K562 (cell line): Measurements from ENCODE around the gene M6PR. TPM values are rescaled to one million over a fixed set of nuclear protein-coding genes. Genes with fewer than 3 reads are reported as not detected.

ENCODE experiments used
- ARID1B ChIP-seq: fragments of 450-650 bp; IDR thresholded peaks from 2 replicates; pipeline ENCODE4 v1.6.1; 2016; ENCODE audit warnings: antibody characterized with exemption, mild to moderate bottlenecking, inconsistent platforms
- CBFA2T3 ChIP-seq: fragments of 450-650 bp; IDR thresholded peaks from 2 replicates; pipeline ENCODE4 v1.6.1; 2017
- DPF2 ChIP-seq: fragments of 450-650 bp; IDR thresholded peaks from 2 replicates; pipeline ENCODE4 v1.6.1; 2016
- ETV1 ChIP-seq: fragments of 450-650 bp; conservative IDR thresholded peaks from 2 replicates; pipeline ENCODE4 v1.6.1; 2016; ENCODE audit warnings: missing genetic modification characterization, control low read depth, low read depth, missing compliant biosample characterization
- EWSR1 ChIP-seq: fragments of 450-650 bp; IDR thresholded peaks from 2 replicates; pipeline ENCODE4 v1.6.1; 2018; ENCODE audit warnings: borderline replicate concordance, mild to moderate bottlenecking, low read depth, moderate library complexity; ENCODE audit not compliant: partially characterized antibody
- FOXA3 ChIP-seq, 2 experiments: fragments of 450-650 bp in 1 of 2; sonication (generic) in 1 of 2; formaldehyde crosslinking; IDR thresholded peaks in 1 of 2; conservative IDR thresholded peaks in 1 of 2; 2 replicates each; pipeline versions ENCODE4 v1.4.0 to v1.8.0; 2020 to 2022; ENCODE audit warnings: mild to moderate bottlenecking in 2 of 2, missing genetic modification reagents in 1 of 2
- KAT8 ChIP-seq: fragments of 450-650 bp; IDR thresholded peaks from 2 replicates; pipeline ENCODE4 v1.6.1; 2016; ENCODE audit warnings: low read depth, mild to moderate bottlenecking
- PHF20 ChIP-seq: fragments of 450-650 bp; IDR thresholded peaks from 2 replicates; pipeline ENCODE4 v1.6.1; 2018; ENCODE audit not compliant: partially characterized antibody
- SAFB2 ChIP-seq: fragments of 200-400 bp; formaldehyde crosslinking; IDR thresholded peaks from 2 replicates; pipeline ENCODE4 v1.6.1; 2018; ENCODE audit warnings: borderline replicate concordance, low read length, low read depth, moderate library complexity; ENCODE audit not compliant: severe bottlenecking
- SPI1 ChIP-seq: IDR thresholded peaks from 2 replicates; pipeline ENCODE4 v1.6.1; 2011; ENCODE audit warnings: low read depth, low read length, control low read depth, borderline replicate concordance
- TCF3 ChIP-seq: sonication (generic); formaldehyde crosslinking; IDR thresholded peaks from 2 replicates; pipeline ENCODE4 v1.4.0; 2020; ENCODE audit warnings: mild to moderate bottlenecking, missing genetic modification reagents
- ZFX ChIP-seq: sonication (generic); formaldehyde crosslinking; IDR thresholded peaks from 2 replicates; pipeline ENCODE4 v1.8.0; 2022; ENCODE audit warnings: mild to moderate bottlenecking, missing genetic modification reagents, moderate library complexity
- polyA plus RNA-seq, 8 experiments: library from polyadenylated mRNA; depleted of rRNA in 4 of 8; stranded (reverse) in 5 of 8; unstranded in 3 of 8; fragments of >200 nt; fragmentation: Nextera tagmentation in 2 of 8; fragmentation: Illumina TruSeq in 1 of 8; extraction: Ambion mirVana in 2 of 8; extraction: Trizol in 1 of 8; gene quantifications; 2 replicates each; pipeline versions ENCODE4 v1.2.1 to v1.2.3, GENCODE V29; 2011 to 2014; ENCODE audit warnings: inconsistent platforms in 1 of 8, missing spikeins in 1 of 8
- total RNA-seq, 7 experiments: library from RNA; depleted of rRNA in 6 of 7; stranded (reverse); fragments of >200 nt in 6 of 7; fragmentation: Illumina TruSeq in 2 of 7; extraction: Trizol in 2 of 7; gene quantifications; 2 replicates each; pipeline versions ENCODE4 v1.2.1 to v1.2.3, GENCODE V29; 2011 to 2021; ENCODE audit warnings: low replicate concordance in 1 of 7
- TF ChIP-seq, protein P1 (sequence below): sonication (generic); formaldehyde crosslinking; IDR thresholded peaks from 2 replicates; pipeline ENCODE4 v1.4.0; 2020; ENCODE audit warnings: mild to moderate bottlenecking, missing genetic modification reagents
- TF ChIP-seq, protein P2 (sequence below): fragments of 450-650 bp; formaldehyde crosslinking; IDR thresholded peaks from 2 replicates; pipeline ENCODE4 v1.4.0; 2020; ENCODE audit warnings: mild to moderate bottlenecking
- TF ChIP-seq, protein P3 (sequence below): sonication (generic); formaldehyde crosslinking; IDR thresholded peaks from 2 replicates; pipeline ENCODE4 v1.8.0; 2022; ENCODE audit warnings: mild to moderate bottlenecking, missing genetic modification reagents
- TF ChIP-seq, protein P4 (sequence below), 2 experiments: fragments of 150-350 bp in 1 of 2; IDR thresholded peaks; 2 replicates each; pipeline ENCODE4 v1.6.1; 2012 to 2016; ENCODE audit warnings: low read depth in 2 of 2, low read length in 2 of 2, mild to moderate bottlenecking in 1 of 2, moderate library complexity in 1 of 2

M6PR gene
- total and polyA plus RNA-seq, 9 of the 15 experiments (the other 6 are each of a cell fraction or from before 2014, with no cell fraction given), result 78.6 to 159 (median 112) TPM

DNA sequence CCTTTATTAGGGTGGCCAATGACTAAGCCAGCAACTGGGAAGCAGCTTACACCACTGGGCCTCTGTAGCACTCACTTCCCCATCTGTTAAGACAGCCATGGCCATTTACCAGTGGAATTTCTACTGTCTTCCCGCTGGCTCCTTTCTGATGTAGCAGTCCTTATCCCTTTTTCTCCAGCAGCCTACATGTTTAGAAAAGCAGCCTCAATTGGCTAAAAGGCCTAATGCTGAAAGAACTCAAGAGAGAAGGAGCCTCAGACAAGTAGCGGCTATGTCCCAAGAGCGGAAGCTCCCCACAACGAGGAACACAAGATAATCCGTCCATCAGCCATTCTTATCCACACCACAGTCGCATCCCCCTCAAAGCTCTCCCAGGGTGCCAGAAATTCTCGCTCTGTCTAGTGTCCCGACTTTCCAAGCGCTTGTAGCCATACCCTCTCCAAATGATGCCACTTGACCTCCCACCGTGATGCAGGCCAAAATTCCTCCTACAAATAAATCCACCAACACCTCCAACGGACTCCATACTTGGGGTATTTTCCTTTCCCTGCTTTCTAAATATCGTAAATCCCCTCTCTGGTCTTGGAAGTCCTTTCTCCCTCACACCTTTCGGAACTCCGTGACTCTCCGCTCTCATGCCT is 624 bp downstream of the M6PR start (continued):
- no peak for TF ChIP-seq PHF20
- TF ChIP-seq EWSR1, result no peak
- TF ChIP-seq KAT8, result no peak
- TF ChIP-seq, protein P1, sequence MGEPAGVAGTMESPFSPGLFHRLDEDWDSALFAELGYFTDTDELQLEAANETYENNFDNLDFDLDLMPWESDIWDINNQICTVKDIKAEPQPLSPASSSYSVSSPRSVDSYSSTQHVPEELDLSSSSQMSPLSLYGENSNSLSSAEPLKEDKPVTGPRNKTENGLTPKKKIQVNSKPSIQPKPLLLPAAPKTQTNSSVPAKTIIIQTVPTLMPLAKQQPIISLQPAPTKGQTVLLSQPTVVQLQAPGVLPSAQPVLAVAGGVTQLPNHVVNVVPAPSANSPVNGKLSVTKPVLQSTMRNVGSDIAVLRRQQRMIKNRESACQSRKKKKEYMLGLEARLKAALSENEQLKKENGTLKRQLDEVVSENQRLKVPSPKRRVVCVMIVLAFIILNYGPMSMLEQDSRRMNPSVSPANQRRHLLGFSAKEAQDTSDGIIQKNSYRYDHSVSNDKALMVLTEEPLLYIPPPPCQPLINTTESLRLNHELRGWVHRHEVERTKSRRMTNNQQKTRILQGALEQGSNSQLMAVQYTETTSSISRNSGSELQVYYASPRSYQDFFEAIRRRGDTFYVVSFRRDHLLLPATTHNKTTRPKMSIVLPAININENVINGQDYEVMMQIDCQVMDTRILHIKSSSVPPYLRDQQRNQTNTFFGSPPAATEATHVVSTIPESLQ (CRISPR knock-in tag), result 0 out of 2 replicates have a peak, but pooled peaks have one; percentile 20
- TF ChIP-seq, protein P2, sequence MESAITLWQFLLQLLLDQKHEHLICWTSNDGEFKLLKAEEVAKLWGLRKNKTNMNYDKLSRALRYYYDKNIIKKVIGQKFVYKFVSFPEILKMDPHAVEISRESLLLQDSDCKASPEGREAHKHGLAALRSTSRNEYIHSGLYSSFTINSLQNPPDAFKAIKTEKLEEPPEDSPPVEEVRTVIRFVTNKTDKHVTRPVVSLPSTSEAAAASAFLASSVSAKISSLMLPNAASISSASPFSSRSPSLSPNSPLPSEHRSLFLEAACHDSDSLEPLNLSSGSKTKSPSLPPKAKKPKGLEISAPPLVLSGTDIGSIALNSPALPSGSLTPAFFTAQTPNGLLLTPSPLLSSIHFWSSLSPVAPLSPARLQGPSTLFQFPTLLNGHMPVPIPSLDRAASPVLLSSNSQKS (CRISPR knock-in tag), result no peak
- 0 out of 2 replicates have a peak, but pooled peaks have one; percentile 9 for TF ChIP-seq TCF3 (CRISPR knock-in tag)
- TF ChIP-seq FOXA3 (CRISPR knock-in tag; conservative IDR thresholded peaks at IDR 0.05 in 1 of 2, IDR thresholded peaks at IDR 0.05 in 1 of 2), result no peak
- 0 out of 2 replicates have a peak, but pooled peaks have one; percentile 17 for TF ChIP-seq ZFX (CRISPR knock-in tag)
- peak; percentile 38; the same call in 1 of the 2 replicates for TF ChIP-seq ARID1B
- peak; percentile 43 for TF ChIP-seq ETV1 (tag)
- no peak for TF ChIP-seq SAFB2
- TF ChIP-seq, protein P3, sequence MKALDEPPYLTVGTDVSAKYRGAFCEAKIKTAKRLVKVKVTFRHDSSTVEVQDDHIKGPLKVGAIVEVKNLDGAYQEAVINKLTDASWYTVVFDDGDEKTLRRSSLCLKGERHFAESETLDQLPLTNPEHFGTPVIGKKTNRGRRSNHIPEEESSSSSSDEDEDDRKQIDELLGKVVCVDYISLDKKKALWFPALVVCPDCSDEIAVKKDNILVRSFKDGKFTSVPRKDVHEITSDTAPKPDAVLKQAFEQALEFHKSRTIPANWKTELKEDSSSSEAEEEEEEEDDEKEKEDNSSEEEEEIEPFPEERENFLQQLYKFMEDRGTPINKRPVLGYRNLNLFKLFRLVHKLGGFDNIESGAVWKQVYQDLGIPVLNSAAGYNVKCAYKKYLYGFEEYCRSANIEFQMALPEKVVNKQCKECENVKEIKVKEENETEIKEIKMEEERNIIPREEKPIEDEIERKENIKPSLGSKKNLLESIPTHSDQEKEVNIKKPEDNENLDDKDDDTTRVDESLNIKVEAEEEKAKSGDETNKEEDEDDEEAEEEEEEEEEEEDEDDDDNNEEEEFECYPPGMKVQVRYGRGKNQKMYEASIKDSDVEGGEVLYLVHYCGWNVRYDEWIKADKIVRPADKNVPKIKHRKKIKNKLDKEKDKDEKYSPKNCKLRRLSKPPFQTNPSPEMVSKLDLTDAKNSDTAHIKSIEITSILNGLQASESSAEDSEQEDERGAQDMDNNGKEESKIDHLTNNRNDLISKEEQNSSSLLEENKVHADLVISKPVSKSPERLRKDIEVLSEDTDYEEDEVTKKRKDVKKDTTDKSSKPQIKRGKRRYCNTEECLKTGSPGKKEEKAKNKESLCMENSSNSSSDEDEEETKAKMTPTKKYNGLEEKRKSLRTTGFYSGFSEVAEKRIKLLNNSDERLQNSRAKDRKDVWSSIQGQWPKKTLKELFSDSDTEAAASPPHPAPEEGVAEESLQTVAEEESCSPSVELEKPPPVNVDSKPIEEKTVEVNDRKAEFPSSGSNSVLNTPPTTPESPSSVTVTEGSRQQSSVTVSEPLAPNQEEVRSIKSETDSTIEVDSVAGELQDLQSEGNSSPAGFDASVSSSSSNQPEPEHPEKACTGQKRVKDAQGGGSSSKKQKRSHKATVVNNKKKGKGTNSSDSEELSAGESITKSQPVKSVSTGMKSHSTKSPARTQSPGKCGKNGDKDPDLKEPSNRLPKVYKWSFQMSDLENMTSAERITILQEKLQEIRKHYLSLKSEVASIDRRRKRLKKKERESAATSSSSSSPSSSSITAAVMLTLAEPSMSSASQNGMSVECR (CRISPR knock-in tag), result 0 out of 2 replicates have a peak, but pooled peaks have one; percentile 17
- peak; percentile 19; the same call in 1 of the 2 replicates for TF ChIP-seq CBFA2T3
- TF ChIP-seq, protein P4, sequence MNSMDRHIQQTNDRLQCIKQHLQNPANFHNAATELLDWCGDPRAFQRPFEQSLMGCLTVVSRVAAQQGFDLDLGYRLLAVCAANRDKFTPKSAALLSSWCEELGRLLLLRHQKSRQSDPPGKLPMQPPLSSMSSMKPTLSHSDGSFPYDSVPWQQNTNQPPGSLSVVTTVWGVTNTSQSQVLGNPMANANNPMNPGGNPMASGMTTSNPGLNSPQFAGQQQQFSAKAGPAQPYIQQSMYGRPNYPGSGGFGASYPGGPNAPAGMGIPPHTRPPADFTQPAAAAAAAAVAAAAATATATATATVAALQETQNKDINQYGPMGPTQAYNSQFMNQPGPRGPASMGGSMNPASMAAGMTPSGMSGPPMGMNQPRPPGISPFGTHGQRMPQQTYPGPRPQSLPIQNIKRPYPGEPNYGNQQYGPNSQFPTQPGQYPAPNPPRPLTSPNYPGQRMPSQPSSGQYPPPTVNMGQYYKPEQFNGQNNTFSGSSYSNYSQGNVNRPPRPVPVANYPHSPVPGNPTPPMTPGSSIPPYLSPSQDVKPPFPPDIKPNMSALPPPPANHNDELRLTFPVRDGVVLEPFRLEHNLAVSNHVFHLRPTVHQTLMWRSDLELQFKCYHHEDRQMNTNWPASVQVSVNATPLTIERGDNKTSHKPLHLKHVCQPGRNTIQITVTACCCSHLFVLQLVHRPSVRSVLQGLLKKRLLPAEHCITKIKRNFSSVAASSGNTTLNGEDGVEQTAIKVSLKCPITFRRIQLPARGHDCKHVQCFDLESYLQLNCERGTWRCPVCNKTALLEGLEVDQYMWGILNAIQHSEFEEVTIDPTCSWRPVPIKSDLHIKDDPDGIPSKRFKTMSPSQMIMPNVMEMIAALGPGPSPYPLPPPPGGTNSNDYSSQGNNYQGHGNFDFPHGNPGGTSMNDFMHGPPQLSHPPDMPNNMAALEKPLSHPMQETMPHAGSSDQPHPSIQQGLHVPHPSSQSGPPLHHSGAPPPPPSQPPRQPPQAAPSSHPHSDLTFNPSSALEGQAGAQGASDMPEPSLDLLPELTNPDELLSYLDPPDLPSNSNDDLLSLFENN (IDR thresholded peaks at IDR 0.05; ENCODE audit: low read depth in 2 of 2, low read length in 2 of 2), result no peak
- TF ChIP-seq DPF2, result peak; percentile 13; the same call in 1 of the 2 replicates
- peak; percentile 57 for TF ChIP-seq SPI1
